CD14-positive monocyte (primary cell): ENCODE measurements around the gene FEZ2. TPM values are rescaled to one million over a fixed set of nuclear protein-coding genes. Genes with fewer than 3 reads are reported as not detected.

ENCODE experiments used
- DNase-seq, 3 donors: peaks; one replicate each; pipeline ENCODE4 v3.0.0-alpha.2; 2011 to 2022
- H2AFZ ChIP-seq: 2 replicates; pipeline ENCODE4 v1.6.0; 2012; ENCODE audit warnings: mild to moderate bottlenecking, low read depth, low read length, inconsistent platforms; ENCODE audit not compliant: insufficient read depth, poor library complexity, severe bottlenecking
- H3K27ac ChIP-seq, 2 donors: 1 replicate in 1 of 2; 2 replicates in 1 of 2; pipeline ENCODE4 v1.5.1; 2012 to 2013; ENCODE audit warnings: low read length in 2 of 2, control low read depth in 1 of 2, inconsistent platforms in 1 of 2, low read depth in 1 of 2, mild to moderate bottlenecking in 1 of 2
- H3K27me3 ChIP-seq, 2 donors: one replicate each; pipeline versions ENCODE4 v1.6.0 to v1.6.1; 2011 to 2013; ENCODE audit warnings: low read length in 2 of 2; ENCODE audit not compliant: control insufficient read depth in 2 of 2, insufficient read depth in 2 of 2
- H3K36me3 ChIP-seq, 2 donors: replicated peaks in 1 of 2; 1 replicate in 1 of 2; 2 replicates in 1 of 2; pipeline versions ENCODE4 v1.5.1 to v1.6.1; 2012 to 2013; ENCODE audit warnings: low read length in 2 of 2, control low read depth in 1 of 2, inconsistent platforms in 1 of 2, mild to moderate bottlenecking in 1 of 2; ENCODE audit not compliant: insufficient read depth in 2 of 2, control insufficient read depth in 1 of 2
- H3K4me1 ChIP-seq, 2 donors: 1 replicate in 1 of 2; 2 replicates in 1 of 2; pipeline versions ENCODE4 v1.5.1 to v1.6.1; 2012 to 2013; ENCODE audit warnings: low read length in 2 of 2, control low read depth in 1 of 2, inconsistent platforms in 1 of 2, mild to moderate bottlenecking in 1 of 2, moderate library complexity in 1 of 2; ENCODE audit not compliant: insufficient read depth in 2 of 2, control insufficient read depth in 1 of 2
- H3K4me2 ChIP-seq: replicated peaks from 2 replicates; pipeline ENCODE3; 2012; ENCODE audit warnings: low read length, moderate library complexity, mild to moderate bottlenecking; ENCODE audit not compliant: poor library complexity, severe bottlenecking; ENCODE audit errors: extremely low read depth
- H3K4me3 ChIP-seq, 3 experiments: fragments of 200-600 bp in 1 of 3; sonication (generic) in 1 of 3; replicated peaks in 1 of 3; 1 replicate in 2 of 3; 2 replicates in 1 of 3; pipeline ENCODE4 v1.5.1; 2011 to 2013; ENCODE audit warnings: low read length in 3 of 3, mild to moderate bottlenecking in 3 of 3, control low read depth in 2 of 3, low read depth in 2 of 3, inconsistent platforms in 1 of 3, moderate library complexity in 1 of 3
- H3K79me2 ChIP-seq: 2 replicates; pipeline ENCODE4 v1.6.0; 2012; ENCODE audit warnings: mild to moderate bottlenecking, control low read depth, inconsistent platforms, low read length, moderate library complexity; ENCODE audit not compliant: insufficient read depth
- H3K9ac ChIP-seq: 2 replicates; pipeline ENCODE4 v1.6.0; 2017; ENCODE audit warnings: low read length, mild to moderate bottlenecking; ENCODE audit not compliant: insufficient read depth, poor library complexity, severe bottlenecking
- H3K9me3 ChIP-seq, 2 donors: replicated peaks in 1 of 2; 1 replicate in 1 of 2; 2 replicates in 1 of 2; pipeline versions ENCODE4 v1.5.1 to v1.6.1; 2012 to 2013; ENCODE audit warnings: low read length in 2 of 2, control low read depth in 1 of 2; ENCODE audit not compliant: control insufficient read depth in 1 of 2, insufficient read depth in 1 of 2
- H4K20me1 ChIP-seq: 2 replicates; pipeline ENCODE4 v1.6.0; 2012; ENCODE audit warnings: mild to moderate bottlenecking, low read length, control low read depth, moderate library complexity; ENCODE audit not compliant: insufficient read depth
- H3K27ac Mint-ChIP-seq, 7 donors: one replicate each; pipeline ENCODE4 v1.8.0; 2020; ENCODE audit warnings: mild to moderate bottlenecking in 7 of 7, mixed read lengths in 7 of 7, moderate library complexity in 6 of 7, inconsistent platforms in 2 of 7
- H3K27me3 Mint-ChIP-seq, 3 donors: one replicate each; pipeline ENCODE4 v1.8.0; 2021 to 2022; ENCODE audit warnings: low read depth in 3 of 3, mild to moderate bottlenecking in 3 of 3, mixed read lengths in 3 of 3, moderate library complexity in 3 of 3, inconsistent platforms in 1 of 3
- H3K36me3 Mint-ChIP-seq, 2 donors: one replicate each; pipeline ENCODE4 v1.8.0; 2020; ENCODE audit warnings: mixed read lengths in 2 of 2, inconsistent platforms in 1 of 2, mild to moderate bottlenecking in 1 of 2
- H3K4me1 Mint-ChIP-seq: one replicate; pipeline ENCODE4 v1.8.0; 2020; ENCODE audit warnings: mild to moderate bottlenecking, mixed read lengths
- H3K4me3 Mint-ChIP-seq, 2 donors: one replicate each; pipeline ENCODE4 v1.8.0; 2020; ENCODE audit warnings: mild to moderate bottlenecking in 2 of 2, mixed read lengths in 2 of 2, moderate library complexity in 1 of 2
- H3K9me3 Mint-ChIP-seq, 7 donors: one replicate each; pipeline ENCODE4 v1.8.0; 2020 to 2022; ENCODE audit warnings: mixed read lengths in 7 of 7, mild to moderate bottlenecking in 6 of 7, moderate library complexity in 6 of 7, inconsistent platforms in 2 of 7
- CTCF ChIP-seq: fragments of 200-600 bp; IDR thresholded peaks from one replicate; pipeline ENCODE4 v1.8.0; 2022; ENCODE audit warnings: antibody characterized with exemption, mild to moderate bottlenecking
- WGBS: methylation state at CpG from one replicate; pipeline ENCODE4 v1.1.5; 2013; ENCODE audit warnings: missing lambda C conversion rate; ENCODE audit not compliant: insufficient coverage; 5-methylcytosine and 5-hydroxymethylcytosine counted together
- intact Hi-C, 2 donors: fragments of 100-400 bp; cut with micrococcal nuclease; formaldehyde crosslinking; loops; one replicate each; pipeline versions ENCODE4 v1.15.0 to v1.15.1; 2023
- polyA plus RNA-seq, 3 donors: library from polyadenylated mRNA; depleted of rRNA in 1 of 3; unstranded in 2 of 3; stranded (reverse) in 1 of 3; fragments of 300-500 nt in 2 of 3; fragments of >200 nt in 1 of 3; fragmentation: Illumina TruSeq in 2 of 3; gene quantifications; 1 replicate in 2 of 3; 2 replicates in 1 of 3; pipeline ENCODE4 v1.2.3, GENCODE V29; 2012 to 2021

Gene FEZ2
- polyA plus RNA-seq, 3 donors, result 6.9 to 15.6 (median 8.7) TPM

- intact Hi-C loops, result no loop called here
- Mint-ChIP-seq H3K27me3 (peaks cover 0 to 3% (median 0%) of the 10 kb centered on the region in 3 donors), H3K9me3 (peaks cover 0 to 6% (median 3%) of the 10 kb centered on the region in 7 donors), H3K4me3 (no peak overlapping the region), H3K27ac (no peak overlapping the region), H3K36me3 (peaks cover 0 to 2% of the 10 kb centered on the region in 2 donors), H3K4me1 (peaks cover 16% of the 10 kb centered on the region)
- H3K27me3 ChIP-seq, result no peaks in the 10 kb centered on the region
- no peaks in the 10 kb centered on the region for H3K9me3 ChIP-seq
- no peaks in the 10 kb centered on the region for H3K36me3 ChIP-seq
- no peak for DNase-seq
- no peak overlapping the region for H2AFZ ChIP-seq
- no peak overlapping the region for H3K9ac ChIP-seq
- TF ChIP-seq CTCF, result no peak
- H4K20me1 ChIP-seq, result no peaks in the 10 kb centered on the region
- no peak overlapping the region for H3K4me3 ChIP-seq
- no peak overlapping the region for H3K4me2 ChIP-seq
- peaks cover 6 to 8% of the 10 kb centered on the region in 2 donors for H3K4me1 ChIP-seq
- H3K79me2 ChIP-seq, result no peaks in the 10 kb centered on the region
- no peak overlapping the region for H3K27ac ChIP-seq
Observed at GRCh38 chr2:36534275-36534799, 63.6 kb downstream of the FEZ2 start.

GRCh38 chr2:36530983-36531354 lies 67.0 kb downstream of the FEZ2 start:
- H2AFZ ChIP-seq, result no peak overlapping the region
- no peaks in the 10 kb centered on the region for H3K79me2 ChIP-seq
- peaks cover 0 to 2% (median 0%) of the 10 kb centered on the region in 3 donors for H3K27me3 Mint-ChIP-seq
- H3K27ac Mint-ChIP-seq, result peak overlapping the region in 2 of 7 donors; percentile 1 to 30
- no peak overlapping the region for H3K27ac ChIP-seq
- H3K9me3 ChIP-seq, result no peaks in the 10 kb centered on the region
- H4K20me1 ChIP-seq, result no peaks in the 10 kb centered on the region
- no peak overlapping the region for H3K9ac ChIP-seq
- H3K4me3 Mint-ChIP-seq, result no peak overlapping the region
- no peak for TF ChIP-seq CTCF
- WGBS, result no CpG with 5 or more reads among the region's 3 CpGs
- no peak overlapping the region for H3K4me2 ChIP-seq
- peaks cover 6 to 8% of the 10 kb centered on the region in 2 donors for H3K4me1 ChIP-seq
- peaks cover 0 to 6% (median 4%) of the 10 kb centered on the region in 7 donors for H3K9me3 Mint-ChIP-seq
- no peaks in the 10 kb centered on the region for H3K36me3 ChIP-seq
- peak in 1 of 3 donors; percentile 17 for DNase-seq
- intact Hi-C loops, result no loop called here
- peaks cover 4 to 19% of the 10 kb centered on the region in 2 donors for H3K36me3 Mint-ChIP-seq
- H3K4me3 ChIP-seq, result no peak overlapping the region
- H3K4me1 Mint-ChIP-seq, result peaks cover 16% of the 10 kb centered on the region
- no peaks in the 10 kb centered on the region for H3K27me3 ChIP-seq
